Measurements from ENCODE around the gene DDX5. TPM values are rescaled to one million over a fixed set of nuclear protein-coding genes. Genes with fewer than 3 reads are reported as not detected.
A peak's percentile ranks its signal among the peaks of the same experiment; 100 is the strongest.

Gene DDX5
- total and polyA plus RNA-seq, 2 of the 13 experiments (the other 11 are each of a cell fraction or from before 2014, with no cell fraction given), result 503 to 684 TPM

- TF ChIP-seq FOXK2 (IDR thresholded peaks at IDR 0.05) (0 out of 2 replicates have a peak, but pooled peaks have one; percentile 70), U2AF1 (optimal IDR thresholded peaks at IDR 0.05; ENCODE audit: low read depth, low read length) (peak; percentile 22), ZNF317 (CRISPR knock-in tag; IDR thresholded peaks at IDR 0.05) (peak; percentile 75), ZNF773 (CRISPR knock-in tag; IDR thresholded peaks at IDR 0.05; ENCODE audit: borderline replicate concordance) (no peak; the same call in 1 of the 2 replicates), SOX6 (IDR thresholded peaks at IDR 0.05) (no peak), SOX6 (CRISPR knock-in tag; IDR thresholded peaks at IDR 0.05) (peak; percentile 77), SIN3A (IDR thresholded peaks at IDR 0.05; ENCODE audit: borderline replicate concordance, low read depth, low read length) (peak; percentile 86), ELF1 (CRISPR knock-in tag; IDR thresholded peaks at IDR 0.05) (peak; percentile 88), ZNF713 (CRISPR knock-in tag; IDR thresholded peaks at IDR 0.05) (0 out of 2 replicates have a peak, but pooled peaks have one; percentile 69), DMTF1 (CRISPR knock-in tag; IDR thresholded peaks at IDR 0.05) (no peak; the same call in 1 of the 2 replicates), GTF3A (CRISPR knock-in tag; conservative IDR thresholded peaks at IDR 0.05) (peak; percentile 83; the same call in 1 of the 2 replicates), ZFAT (CRISPR knock-in tag; conservative IDR thresholded peaks at IDR 0.05) (no peak; the same call in 1 of the 2 replicates), IKZF1 (IDR thresholded peaks at IDR 0.05) (no peak), ZNF468 (CRISPR knock-in tag; IDR thresholded peaks at IDR 0.05) (peak; percentile 16; the same call in 1 of the 2 replicates), IRF2 (CRISPR knock-in tag; IDR thresholded peaks at IDR 0.05) (peak; percentile 40; the same call in 1 of the 2 replicates), TCF7 (IDR thresholded peaks at IDR 0.05; ENCODE audit: low read depth) (peak; percentile 6; the same call in 1 of the 2 replicates), FOXK1 (CRISPR knock-in tag; IDR thresholded peaks at IDR 0.05; ENCODE audit: borderline replicate concordance, low read depth) (0 out of 2 replicates have a peak, but pooled peaks have one; percentile 48), CBX1 (IDR thresholded peaks at IDR 0.05; ENCODE audit: low read depth) (peak; percentile 66), PPARG (CRISPR knock-in tag; conservative IDR thresholded peaks at IDR 0.05) (no peak; the same call in 1 of the 2 replicates), FOXJ3 (CRISPR knock-in tag; IDR thresholded peaks at IDR 0.05; ENCODE audit: borderline replicate concordance) (0 out of 2 replicates have a peak, but pooled peaks have one; percentile 74), NFE2L1 (CRISPR knock-in tag; IDR thresholded peaks at IDR 0.05; ENCODE audit: borderline replicate concordance) (no peak)
- TF ChIP-seq, protein P1, sequence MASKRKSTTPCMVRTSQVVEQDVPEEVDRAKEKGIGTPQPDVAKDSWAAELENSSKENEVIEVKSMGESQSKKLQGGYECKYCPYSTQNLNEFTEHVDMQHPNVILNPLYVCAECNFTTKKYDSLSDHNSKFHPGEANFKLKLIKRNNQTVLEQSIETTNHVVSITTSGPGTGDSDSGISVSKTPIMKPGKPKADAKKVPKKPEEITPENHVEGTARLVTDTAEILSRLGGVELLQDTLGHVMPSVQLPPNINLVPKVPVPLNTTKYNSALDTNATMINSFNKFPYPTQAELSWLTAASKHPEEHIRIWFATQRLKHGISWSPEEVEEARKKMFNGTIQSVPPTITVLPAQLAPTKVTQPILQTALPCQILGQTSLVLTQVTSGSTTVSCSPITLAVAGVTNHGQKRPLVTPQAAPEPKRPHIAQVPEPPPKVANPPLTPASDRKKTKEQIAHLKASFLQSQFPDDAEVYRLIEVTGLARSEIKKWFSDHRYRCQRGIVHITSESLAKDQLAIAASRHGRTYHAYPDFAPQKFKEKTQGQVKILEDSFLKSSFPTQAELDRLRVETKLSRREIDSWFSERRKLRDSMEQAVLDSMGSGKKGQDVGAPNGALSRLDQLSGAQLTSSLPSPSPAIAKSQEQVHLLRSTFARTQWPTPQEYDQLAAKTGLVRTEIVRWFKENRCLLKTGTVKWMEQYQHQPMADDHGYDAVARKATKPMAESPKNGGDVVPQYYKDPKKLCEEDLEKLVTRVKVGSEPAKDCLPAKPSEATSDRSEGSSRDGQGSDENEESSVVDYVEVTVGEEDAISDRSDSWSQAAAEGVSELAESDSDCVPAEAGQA (IDR thresholded peaks at IDR 0.05; ENCODE audit: low read depth), result peak; percentile 86
- TF ChIP-seq, protein P1 (CRISPR knock-in tag; IDR thresholded peaks at IDR 0.05; ENCODE audit: borderline replicate concordance), result 0 out of 2 replicates have a peak, but pooled peaks have one; percentile 69
Observed at GRCh38 chr17:64506576-64507412, 705 bp upstream of the DDX5 start, which contains the start of gene CEP95 (continued).

Measured in HepG2 (cell line).